Measurements from ENCODE around the gene IFT25. TPM values are rescaled to one million over a fixed set of nuclear protein-coding genes. Genes with fewer than 3 reads are reported as not detected.

The IFT25 gene
- total and polyA plus RNA-seq, 7 donors, result 4.6 to 10.3 (median 5.4) TPM

DNA sequence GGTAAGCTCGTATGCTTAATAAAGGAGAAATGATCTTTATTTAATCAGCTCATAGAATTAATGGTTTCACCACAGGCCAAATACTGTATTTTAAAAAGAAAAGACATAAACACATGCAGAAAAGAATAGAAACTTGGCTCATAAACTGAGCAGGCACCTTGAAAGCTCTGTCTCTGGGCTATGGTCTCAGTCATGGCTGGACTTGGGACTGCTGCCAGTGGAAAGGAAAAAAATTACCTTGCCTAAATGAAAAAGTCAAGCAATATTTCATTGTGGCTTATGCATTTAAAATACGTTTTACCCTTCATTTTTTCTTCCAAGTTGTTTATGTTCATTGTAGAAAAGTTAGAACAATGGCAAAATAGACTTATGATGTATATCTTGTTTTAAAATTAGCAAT is 8.6 kb upstream of the IFT25 start:
- intact Hi-C loops (cut with DNase I), result no loop called here
- Histone ChIP-seq H3K36me3 (ENCODE audit: insufficient read depth in 1 of 2, low read depth in 1 of 2) (peaks cover 7 to 54% of the 10 kb centered on the region in 2 donors), H3K27me3 (ENCODE audit: insufficient read depth in 3 of 3, low read length in 2 of 3) (no peaks in the 10 kb centered on the region), H3K4me1 (no peaks in the 10 kb centered on the region), H3K9me3 (no peaks in the 10 kb centered on the region), H3K27ac (no peak overlapping the region), H3K4me3 (no peak overlapping the region)
- TF ChIP-seq CTCF (IDR thresholded peaks at IDR 0.05), result no peak
- DNase-seq, result no peak
- ATAC-seq, result no peak
- WGBS, 3 donors, result 74 to 87% (median 86%) methylated on average over 2 of the region's 2 CpGs

- no peak for DNase-seq
- no peaks in the 10 kb centered on the region for H3K9me3 ChIP-seq
- 88 to 94% (median 90%) methylated on average over 5 of the region's 5 CpGs for WGBS, 3 donors
- peaks cover 3 to 34% of the 10 kb centered on the region in 2 donors for H3K36me3 ChIP-seq (ENCODE audit: insufficient read depth in 1 of 2, low read depth in 1 of 2)
- TF ChIP-seq CTCF (IDR thresholded peaks at IDR 0.05), result no peak
- H3K4me3 ChIP-seq, result no peak overlapping the region
- no peak overlapping the region for H3K27ac ChIP-seq
- intact Hi-C loops (cut with DNase I), result no loop called here
- no peaks in the 10 kb centered on the region for H3K27me3 ChIP-seq (ENCODE audit: insufficient read depth in 3 of 3, low read length in 2 of 3)
- peaks cover 11% of the 10 kb centered on the region for H3K4me1 ChIP-seq
- ATAC-seq, result no peak
Observed at GRCh38 chr1:53951697-53952096, 6.2 kb upstream of the IFT25 start.

- H3K27ac ChIP-seq, result no peak overlapping the region
- H3K27me3 ChIP-seq (ENCODE audit: insufficient read depth in 3 of 3, low read length in 2 of 3), result no peaks in the 10 kb centered on the region
- TF ChIP-seq CTCF (IDR thresholded peaks at IDR 0.05), result peak; percentile 54
- intact Hi-C loops (cut with DNase I), result loop anchor here in 1 of 2 donors (2.0 to 5.0 kb wide), 3 partner anchors 71 to 103 kb away; partner anchors contain the start of genes TCEANC2 and TMEM59
- WGBS, 3 donors, result 77 to 82% (median 79%) methylated on average over 4 of the region's 4 CpGs
- ATAC-seq (no peak), DNase-seq (no peak)
- H3K4me1 ChIP-seq, result peaks cover 19% of the 10 kb centered on the region
- H3K36me3 ChIP-seq (ENCODE audit: insufficient read depth in 1 of 2, low read depth in 1 of 2), result peaks cover 3 to 29% of the 10 kb centered on the region in 2 donors
- no peaks in the 10 kb centered on the region for H3K9me3 ChIP-seq
- no peak overlapping the region for H3K4me3 ChIP-seq
Observed at GRCh38 chr1:53949023-53949990, 3.8 kb upstream of the IFT25 start.

- H3K27ac ChIP-seq, result no peak overlapping the region
- ATAC-seq (no peak), DNase-seq (no peak)
- H3K4me3 ChIP-seq, result no peak overlapping the region
- no peaks in the 10 kb centered on the region for H3K27me3 ChIP-seq (ENCODE audit: insufficient read depth in 3 of 3, low read length in 2 of 3)
- H3K36me3 ChIP-seq (ENCODE audit: insufficient read depth in 1 of 2, low read depth in 1 of 2), result peaks cover 3 to 19% of the 10 kb centered on the region in 2 donors
- H3K4me1 ChIP-seq, result peaks cover 20% of the 10 kb centered on the region
- no peaks in the 10 kb centered on the region for H3K9me3 ChIP-seq
- intact Hi-C loops (cut with DNase I), result loop anchor here in 1 of 2 donors (2.0 to 5.0 kb wide), 3 partner anchors 69 to 104 kb away; partner anchors contain the start of genes TCEANC2 and TMEM59
- 88 to 91% (median 89%) methylated on average over 5 of the region's 5 CpGs for WGBS, 3 donors
- no peak for TF ChIP-seq CTCF (IDR thresholded peaks at IDR 0.05)
Observed at GRCh38 chr1:53948291-53948690, 2.8 kb upstream of the IFT25 start.

Data from psoas muscle (tissue), 8 donors.